Coronary artery (tissue), 2 donors: ENCODE results near the gene WDPCP.
A peak's percentile ranks its signal among the peaks of the same experiment; 100 is the strongest.

ENCODE experiments used
- DNase-seq: peaks from one replicate; pipeline ENCODE4 v3.0.0-alpha.2; 2017; ENCODE audit warnings: low spot score
- H3K27ac ChIP-seq, 2 donors: fragments of 200-600 bp; sonication (generic); one replicate each; pipeline ENCODE4 v1.5.1; 2016 to 2019
- H3K4me3 ChIP-seq: fragments of 200-600 bp; sonication (generic); 2 replicates; pipeline ENCODE4 v1.5.1; 2016; ENCODE audit warnings: mild to moderate bottlenecking, moderate library complexity
- CTCF ChIP-seq: fragments of 200-600 bp; sonication (generic); IDR thresholded peaks from one replicate; pipeline ENCODE4 v1.5.1; 2019; ENCODE audit warnings: antibody characterized with exemption

The WDPCP gene

GRCh38 chr2:63589148-63589958 is 1.1 kb upstream of the WDPCP start:
- no peak for DNase-seq
- Histone ChIP-seq H3K27ac (peak overlapping the region; percentile 86 to 92), H3K4me3 (peak overlapping the region; percentile 80)
- TF ChIP-seq CTCF: no peak

- TF ChIP-seq CTCF: no peak
- no peak for DNase-seq
- H3K27ac ChIP-seq: peak overlapping the region; percentile 86 to 92
These were observed 378 bp downstream of the WDPCP start for GRCh38 chr2:63587814-63588384.

GRCh38 chr2:63582873-63583272 is 5.4 kb downstream of the WDPCP start:
- TF ChIP-seq CTCF: no peak
- no peak for DNase-seq
- H3K27ac ChIP-seq: no peak overlapping the region
- H3K4me3 ChIP-seq: no peak overlapping the region

More at GRCh38 chr2:63587814-63588384, 378 bp downstream of the WDPCP start:
- peak overlapping the region; percentile 80 for H3K4me3 ChIP-seq

- TF ChIP-seq CTCF: no peak
- peak overlapping the region; percentile 41 to 64 for H3K27ac ChIP-seq
- H3K4me3 ChIP-seq: peak overlapping the region; percentile 5
- DNase-seq: peak; percentile 72
These were observed 6.8 kb downstream of the WDPCP start for GRCh38 chr2:63581298-63581961.

- Histone ChIP-seq H3K27ac (peak overlapping the region; percentile 41 to 64), H3K4me3 (peak overlapping the region; percentile 5)
These were observed 7.5 kb downstream of the WDPCP start for GRCh38 chr2:63580651-63581297.

GRCh38 chr2:63578767-63579166 is 9.5 kb downstream of the WDPCP start:
- no peak for DNase-seq

More at GRCh38 chr2:63580651-63581297, 7.5 kb downstream of the WDPCP start:
- no peak for DNase-seq
- no peak for TF ChIP-seq CTCF

More at GRCh38 chr2:63578767-63579166, 9.5 kb downstream of the WDPCP start:
- Histone ChIP-seq H3K4me3 (no peak overlapping the region), H3K27ac (no peak overlapping the region)
- no peak for TF ChIP-seq CTCF
